Esophagus squamous epithelium (tissue), 4 donors: ENCODE measurements around the gene GRAP.

ENCODE experiments used
- POLR2A ChIP-seq, 4 donors: fragments of 450-650 bp; IDR thresholded peaks; one replicate each; pipeline ENCODE4 v1.6.1; 2017; ENCODE audit warnings: antibody characterized with exemption in 4 of 4, mild to moderate bottlenecking in 4 of 4, moderate library complexity in 3 of 4
- TF ChIP-seq, protein P1 (sequence below), 6 experiments: fragments of 450-650 bp in 4 of 6; fragments of 200-600 bp in 2 of 6; sonication (generic) in 2 of 6; IDR thresholded peaks; one replicate each; pipeline ENCODE4 v1.5.1; 2016 to 2019; ENCODE audit warnings: antibody characterized with exemption in 6 of 6, mild to moderate bottlenecking in 4 of 6, moderate library complexity in 4 of 6

GRCh38 chr17:18997650-18998196, 49.0 kb downstream of the GRAP start:
- TF ChIP-seq, protein P1, sequence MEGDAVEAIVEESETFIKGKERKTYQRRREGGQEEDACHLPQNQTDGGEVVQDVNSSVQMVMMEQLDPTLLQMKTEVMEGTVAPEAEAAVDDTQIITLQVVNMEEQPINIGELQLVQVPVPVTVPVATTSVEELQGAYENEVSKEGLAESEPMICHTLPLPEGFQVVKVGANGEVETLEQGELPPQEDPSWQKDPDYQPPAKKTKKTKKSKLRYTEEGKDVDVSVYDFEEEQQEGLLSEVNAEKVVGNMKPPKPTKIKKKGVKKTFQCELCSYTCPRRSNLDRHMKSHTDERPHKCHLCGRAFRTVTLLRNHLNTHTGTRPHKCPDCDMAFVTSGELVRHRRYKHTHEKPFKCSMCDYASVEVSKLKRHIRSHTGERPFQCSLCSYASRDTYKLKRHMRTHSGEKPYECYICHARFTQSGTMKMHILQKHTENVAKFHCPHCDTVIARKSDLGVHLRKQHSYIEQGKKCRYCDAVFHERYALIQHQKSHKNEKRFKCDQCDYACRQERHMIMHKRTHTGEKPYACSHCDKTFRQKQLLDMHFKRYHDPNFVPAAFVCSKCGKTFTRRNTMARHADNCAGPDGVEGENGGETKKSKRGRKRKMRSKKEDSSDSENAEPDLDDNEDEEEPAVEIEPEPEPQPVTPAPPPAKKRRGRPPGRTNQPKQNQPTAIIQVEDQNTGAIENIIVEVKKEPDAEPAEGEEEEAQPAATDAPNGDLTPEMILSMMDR (IDR thresholded peaks at IDR 0.05): no peak
- TF ChIP-seq POLR2A (IDR thresholded peaks at IDR 0.05): no peak
